ENCODE data around the gene CARM1.

The CARM1 gene

GRCh38 chr19:10913716-10914340 lies 42.5 kb downstream of the CARM1 start:
- peaks cover 50% of the 10 kb centered on the region; the same call in 1 of the 2 replicates for H3K36me3 ChIP-seq (ENCODE audit: insufficient read depth, low read length)
- H3K79me2 ChIP-seq (ENCODE audit: insufficient read depth, low read length): no peaks in the 10 kb centered on the region
- H3K4me2 ChIP-seq (ENCODE audit: low read depth, low read length, poor library complexity, severe bottlenecking): no peak overlapping the region
- H2AFZ ChIP-seq (ENCODE audit: low read length): no peak overlapping the region
- H3K9me3 ChIP-seq (ENCODE audit: insufficient read depth, low read depth, low read length): no peaks in the 10 kb centered on the region
- H3K27me3 ChIP-seq (ENCODE audit: insufficient read depth, low read length, poor library complexity, severe bottlenecking): no peaks in the 10 kb centered on the region
- no peak for TF ChIP-seq CTCF (conservative IDR thresholded peaks at IDR 0.05; ENCODE audit: low read length)
- TF ChIP-seq EZH2phosphoT487 (IDR thresholded peaks at IDR 0.05; ENCODE audit: borderline replicate concordance): no peak
- no peaks in the 10 kb centered on the region for H4K20me1 ChIP-seq (ENCODE audit: insufficient read depth, low read length, poor library complexity, severe bottlenecking)
- H3F3A ChIP-seq (ENCODE audit: low read depth): no peaks in the 10 kb centered on the region
- no peaks in the 10 kb centered on the region for H3K9me2 ChIP-seq (replicated peaks; ENCODE audit: low read depth, low read length)
- no peak overlapping the region for H3K9ac ChIP-seq (ENCODE audit: low read depth, low read length, poor library complexity, severe bottlenecking)
- no peak overlapping the region for H3K4me3 ChIP-seq (ENCODE audit: low read length, poor library complexity, severe bottlenecking)
- no peaks in the 10 kb centered on the region for H3K4me1 ChIP-seq (ENCODE audit: insufficient read depth, low read length, poor library complexity, severe bottlenecking)

GRCh38 chr19:10915130-10916091 lies 44.1 kb downstream of the CARM1 start:
- Histone ChIP-seq H3K27me3 (ENCODE audit: insufficient read depth, low read length, poor library complexity, severe bottlenecking) (no peaks in the 10 kb centered on the region), H3K4me3 (ENCODE audit: low read length, poor library complexity, severe bottlenecking) (no peak overlapping the region), H3K4me2 (ENCODE audit: low read depth, low read length, poor library complexity, severe bottlenecking) (no peak overlapping the region), H2AFZ (ENCODE audit: low read length) (no peak overlapping the region), H3K36me3 (ENCODE audit: insufficient read depth, low read length) (peaks cover 55% of the 10 kb centered on the region; the same call in 1 of the 2 replicates), H3F3A (ENCODE audit: low read depth) (no peaks in the 10 kb centered on the region), H3K4me1 (ENCODE audit: insufficient read depth, low read length, poor library complexity, severe bottlenecking) (no peaks in the 10 kb centered on the region), H3K79me2 (ENCODE audit: insufficient read depth, low read length) (no peaks in the 10 kb centered on the region), H3K9me2 (replicated peaks; ENCODE audit: low read depth, low read length) (no peaks in the 10 kb centered on the region), H3K9me3 (ENCODE audit: insufficient read depth, low read depth, low read length) (no peaks in the 10 kb centered on the region), H4K20me1 (ENCODE audit: insufficient read depth, low read length, poor library complexity, severe bottlenecking) (no peaks in the 10 kb centered on the region), H3K9ac (ENCODE audit: low read depth, low read length, poor library complexity, severe bottlenecking) (no peak overlapping the region)
- no peak for TF ChIP-seq EZH2phosphoT487 (IDR thresholded peaks at IDR 0.05; ENCODE audit: borderline replicate concordance)
- no peak for TF ChIP-seq CTCF (conservative IDR thresholded peaks at IDR 0.05; ENCODE audit: low read length)

GRCh38 chr19:10916602-10917001 lies 45.2 kb downstream of the CARM1 start:
- Histone ChIP-seq H2AFZ (ENCODE audit: low read length) (no peak overlapping the region), H3K4me1 (ENCODE audit: insufficient read depth, low read length, poor library complexity, severe bottlenecking) (no peaks in the 10 kb centered on the region), H3F3A (ENCODE audit: low read depth) (no peaks in the 10 kb centered on the region), H3K9me3 (ENCODE audit: insufficient read depth, low read depth, low read length) (no peaks in the 10 kb centered on the region), H4K20me1 (ENCODE audit: insufficient read depth, low read length, poor library complexity, severe bottlenecking) (no peaks in the 10 kb centered on the region), H3K9me2 (replicated peaks; ENCODE audit: low read depth, low read length) (no peaks in the 10 kb centered on the region), H3K27me3 (ENCODE audit: insufficient read depth, low read length, poor library complexity, severe bottlenecking) (no peaks in the 10 kb centered on the region), H3K36me3 (ENCODE audit: insufficient read depth, low read length) (peaks cover 54% of the 10 kb centered on the region; the same call in 1 of the 2 replicates), H3K9ac (ENCODE audit: low read depth, low read length, poor library complexity, severe bottlenecking) (no peak overlapping the region), H3K79me2 (ENCODE audit: insufficient read depth, low read length) (no peaks in the 10 kb centered on the region), H3K4me2 (ENCODE audit: low read depth, low read length, poor library complexity, severe bottlenecking) (no peak overlapping the region), H3K4me3 (ENCODE audit: low read length, poor library complexity, severe bottlenecking) (no peak overlapping the region)
- TF ChIP-seq CTCF (conservative IDR thresholded peaks at IDR 0.05; ENCODE audit: low read length): no peak
- TF ChIP-seq EZH2phosphoT487 (IDR thresholded peaks at IDR 0.05; ENCODE audit: borderline replicate concordance): no peak
